ENCODE data around the gene BPNT1.

DNA sequence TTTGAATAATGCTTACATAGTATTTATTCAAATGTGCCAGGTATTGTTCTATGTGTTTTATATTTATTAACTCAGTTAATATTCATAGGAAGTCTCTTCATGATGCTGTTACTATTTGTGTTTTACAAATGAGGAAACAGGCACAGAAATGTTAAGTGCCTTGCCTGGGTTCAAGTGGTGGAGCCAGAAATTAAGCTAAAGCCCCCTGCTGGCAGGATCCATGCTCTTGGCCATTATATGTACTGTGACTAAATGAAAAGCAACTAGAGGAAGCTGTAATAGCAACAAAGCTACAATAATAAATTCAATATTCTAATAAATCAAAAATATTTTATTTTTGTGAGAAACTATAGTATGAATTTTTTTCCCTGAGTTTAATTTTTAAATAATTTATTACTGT lies 34.3 kb upstream of the BPNT1 start:
- TF ChIP-seq, protein P1, sequence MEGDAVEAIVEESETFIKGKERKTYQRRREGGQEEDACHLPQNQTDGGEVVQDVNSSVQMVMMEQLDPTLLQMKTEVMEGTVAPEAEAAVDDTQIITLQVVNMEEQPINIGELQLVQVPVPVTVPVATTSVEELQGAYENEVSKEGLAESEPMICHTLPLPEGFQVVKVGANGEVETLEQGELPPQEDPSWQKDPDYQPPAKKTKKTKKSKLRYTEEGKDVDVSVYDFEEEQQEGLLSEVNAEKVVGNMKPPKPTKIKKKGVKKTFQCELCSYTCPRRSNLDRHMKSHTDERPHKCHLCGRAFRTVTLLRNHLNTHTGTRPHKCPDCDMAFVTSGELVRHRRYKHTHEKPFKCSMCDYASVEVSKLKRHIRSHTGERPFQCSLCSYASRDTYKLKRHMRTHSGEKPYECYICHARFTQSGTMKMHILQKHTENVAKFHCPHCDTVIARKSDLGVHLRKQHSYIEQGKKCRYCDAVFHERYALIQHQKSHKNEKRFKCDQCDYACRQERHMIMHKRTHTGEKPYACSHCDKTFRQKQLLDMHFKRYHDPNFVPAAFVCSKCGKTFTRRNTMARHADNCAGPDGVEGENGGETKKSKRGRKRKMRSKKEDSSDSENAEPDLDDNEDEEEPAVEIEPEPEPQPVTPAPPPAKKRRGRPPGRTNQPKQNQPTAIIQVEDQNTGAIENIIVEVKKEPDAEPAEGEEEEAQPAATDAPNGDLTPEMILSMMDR (IDR thresholded peaks at IDR 0.05): peak; percentile 34
- TF ChIP-seq EZH2 (IDR thresholded peaks at IDR 0.05; ENCODE audit: borderline replicate concordance, insufficient read depth, low read depth, low read length, poor library complexity, severe bottlenecking): no peak
